Mesendoderm (in vitro differentiated cells): ENCODE results near the gene PTRH1.
A peak's percentile ranks its signal among the peaks of the same experiment; 100 is the strongest.

Experiments
- DNase-seq: peaks from one replicate; pipeline ENCODE4 v3.0.0; 2013
- H2AK5ac ChIP-seq: 2 replicates; pipeline ENCODE4 v1.6.1; 2013; ENCODE audit warnings: low read length, inconsistent platforms
- H2BK120ac ChIP-seq: 2 replicates; pipeline ENCODE4 v1.6.1; 2013; ENCODE audit warnings: low read depth, mild to moderate bottlenecking, low read length, moderate library complexity, mixed read lengths
- H2BK15ac ChIP-seq: replicated peaks from 2 replicates; pipeline ENCODE4 v1.6.1; 2013; ENCODE audit warnings: low read depth, mild to moderate bottlenecking, moderate library complexity
- H2BK5ac ChIP-seq: 2 replicates; pipeline ENCODE4 v1.6.1; 2013; ENCODE audit warnings: low read length, inconsistent platforms
- H3K18ac ChIP-seq: 2 replicates; pipeline ENCODE4 v1.6.1; 2013; ENCODE audit warnings: mild to moderate bottlenecking, low read length, mixed read lengths
- H3K23ac ChIP-seq: one replicate; pipeline ENCODE4 v1.6.1; 2013; ENCODE audit warnings: low read length
- H3K27ac ChIP-seq: 2 replicates; pipeline ENCODE4 v1.5.1; 2013; ENCODE audit warnings: low read depth, mild to moderate bottlenecking, inconsistent platforms, low read length, moderate library complexity
- H3K27me3 ChIP-seq: 2 replicates; pipeline ENCODE4 v1.6.1; 2013; ENCODE audit warnings: low read length, control low read depth, mild to moderate bottlenecking, inconsistent platforms; ENCODE audit not compliant: insufficient read depth, poor library complexity
- H3K36me3 ChIP-seq: 2 replicates; pipeline ENCODE4 v1.6.1; 2013; ENCODE audit warnings: low read length, inconsistent platforms; ENCODE audit not compliant: control insufficient read depth, insufficient read depth
- H3K4ac ChIP-seq: one replicate; pipeline ENCODE4 v1.6.1; 2013; ENCODE audit warnings: low read depth, mild to moderate bottlenecking, low read length, moderate library complexity
- H3K4me1 ChIP-seq: 2 replicates; pipeline ENCODE4 v1.6.1; 2013; ENCODE audit warnings: low read depth, low read length, inconsistent platforms; ENCODE audit not compliant: control insufficient read depth
- H3K4me2 ChIP-seq: 2 replicates; pipeline ENCODE4 v1.6.1; 2013; ENCODE audit warnings: low read length
- H3K4me3 ChIP-seq: 2 replicates; pipeline ENCODE4 v1.5.1; 2013; ENCODE audit warnings: mild to moderate bottlenecking, low read length
- H3K56ac ChIP-seq: one replicate; pipeline ENCODE4 v1.6.1; 2013; ENCODE audit warnings: low read length
- H3K79me1 ChIP-seq: 2 replicates; pipeline ENCODE4 v1.6.1; 2013; ENCODE audit warnings: low read length, inconsistent platforms
- H3K79me2 ChIP-seq: 2 replicates; pipeline ENCODE4 v1.6.1; 2013; ENCODE audit warnings: mild to moderate bottlenecking, low read length; ENCODE audit not compliant: control insufficient read depth, insufficient read depth
- H3K9ac ChIP-seq: 2 replicates; pipeline ENCODE4 v1.6.1; 2013; ENCODE audit warnings: low read length, inconsistent platforms
- H4K5ac ChIP-seq: one replicate; pipeline ENCODE4 v1.6.1; 2013; ENCODE audit warnings: low read length
- H4K8ac ChIP-seq: one replicate; pipeline ENCODE4 v1.6.1; 2013; ENCODE audit warnings: low read depth, mild to moderate bottlenecking, control low read depth, low read length, moderate library complexity
- WGBS: extraction: QIAGEN DNeasy Blood & Tissue Kit; methylation state at CpG from one replicate; pipeline ENCODE4 v1.1.7; 2013; ENCODE audit warnings: low lambda C conversion rate, missing lambda C conversion rate; ENCODE audit not compliant: insufficient coverage; ENCODE audit errors: extremely low coverage; 5-methylcytosine and 5-hydroxymethylcytosine counted together

Gene PTRH1

GRCh38 chr9:127700594-127701255 is 14.7 kb downstream of the PTRH1 start:
- no peak overlapping the region for H3K18ac ChIP-seq
- H3K27me3 ChIP-seq, result no peaks in the 10 kb centered on the region
- H3K4me1 ChIP-seq, result no peaks in the 10 kb centered on the region
- H3K36me3 ChIP-seq, result no peaks in the 10 kb centered on the region
- H3K23ac ChIP-seq, result no peak overlapping the region
- DNase-seq, result no peak
- no peaks in the 10 kb centered on the region for H3K79me1 ChIP-seq
- no peak overlapping the region for H3K4me2 ChIP-seq
- H3K4ac ChIP-seq, result no peak overlapping the region
- H2AK5ac ChIP-seq, result no peak overlapping the region
- no CpG with 5 or more reads among the region's 5 CpGs for WGBS
- no peak overlapping the region for H2BK5ac ChIP-seq
- H2BK15ac ChIP-seq, result no peak overlapping the region
- no peak overlapping the region for H3K27ac ChIP-seq
- no peak overlapping the region for H2BK120ac ChIP-seq
- no peaks in the 10 kb centered on the region for H3K79me2 ChIP-seq
- H4K8ac ChIP-seq, result no peak overlapping the region
- H3K9ac ChIP-seq, result no peak overlapping the region
- no peak overlapping the region for H4K5ac ChIP-seq
- no peak overlapping the region for H3K56ac ChIP-seq
- H3K4me3 ChIP-seq, result no peak overlapping the region

- no peak overlapping the region for H3K27ac ChIP-seq
- H2BK15ac ChIP-seq, result no peak overlapping the region
- no peak overlapping the region for H4K5ac ChIP-seq
- no peaks in the 10 kb centered on the region for H3K79me2 ChIP-seq
- DNase-seq, result no peak
- H3K79me1 ChIP-seq, result no peaks in the 10 kb centered on the region
- WGBS, result no CpG with 5 or more reads among the region's 2 CpGs
- H3K4me3 ChIP-seq, result no peak overlapping the region
- no peak overlapping the region for H2AK5ac ChIP-seq
- H3K18ac ChIP-seq, result no peak overlapping the region
- no peak overlapping the region for H3K56ac ChIP-seq
- H2BK5ac ChIP-seq, result no peak overlapping the region
- no peaks in the 10 kb centered on the region for H3K36me3 ChIP-seq
- no peak overlapping the region for H3K23ac ChIP-seq
- no peak overlapping the region for H3K4ac ChIP-seq
- no peak overlapping the region for H3K4me2 ChIP-seq
- no peaks in the 10 kb centered on the region for H3K4me1 ChIP-seq
- H2BK120ac ChIP-seq, result no peak overlapping the region
- no peak overlapping the region for H3K9ac ChIP-seq
- no peak overlapping the region for H4K8ac ChIP-seq
- no peaks in the 10 kb centered on the region for H3K27me3 ChIP-seq
Observed at GRCh38 chr9:127700140-127700539, 15.3 kb downstream of the PTRH1 start.

GRCh38 chr9:127698985-127699670 is 16.3 kb downstream of the PTRH1 start:
- Histone ChIP-seq H3K9ac (peak overlapping the region; percentile 70), H3K79me2 (no peaks in the 10 kb centered on the region), H3K4me3 (peak overlapping the region; percentile 22), H2BK5ac (no peak overlapping the region), H4K5ac (no peak overlapping the region), H3K27me3 (no peaks in the 10 kb centered on the region), H4K8ac (no peak overlapping the region), H2BK15ac (no peak overlapping the region), H3K27ac (no peak overlapping the region), H3K56ac (peak overlapping the region; percentile 83), H2AK5ac (no peak overlapping the region), H3K18ac (no peak overlapping the region), H2BK120ac (no peak overlapping the region), H3K23ac (no peak overlapping the region), H3K4me2 (peak overlapping the region; percentile 78), H3K4ac (no peak overlapping the region), H3K36me3 (no peaks in the 10 kb centered on the region), H3K79me1 (no peaks in the 10 kb centered on the region), H3K4me1 (no peaks in the 10 kb centered on the region)
- no CpG with 5 or more reads among the region's 41 CpGs for WGBS
- peak; percentile 98 for DNase-seq

- no peak for DNase-seq
- H3K4me3 ChIP-seq, result no peak overlapping the region
Observed at GRCh38 chr9:127698386-127698785, 17.1 kb downstream of the PTRH1 start.

GRCh38 chr9:127697575-127697974 is 17.9 kb downstream of the PTRH1 start:
- no peak overlapping the region for H2BK5ac ChIP-seq
- no peaks in the 10 kb centered on the region for H3K27me3 ChIP-seq
- no peak overlapping the region for H2AK5ac ChIP-seq
- no peak overlapping the region for H3K23ac ChIP-seq
- WGBS, result no CpG with 5 or more reads among the region's 5 CpGs
- H3K18ac ChIP-seq, result no peak overlapping the region
- H3K4me2 ChIP-seq, result no peak overlapping the region
- H3K27ac ChIP-seq, result no peak overlapping the region
- H3K79me2 ChIP-seq, result no peaks in the 10 kb centered on the region
- H3K79me1 ChIP-seq, result no peaks in the 10 kb centered on the region
- H2BK120ac ChIP-seq, result no peak overlapping the region
- no peaks in the 10 kb centered on the region for H3K36me3 ChIP-seq
- no peak overlapping the region for H3K9ac ChIP-seq
- H2BK15ac ChIP-seq, result no peak overlapping the region
- no peak overlapping the region for H3K4me3 ChIP-seq
- H3K56ac ChIP-seq, result no peak overlapping the region
- no peak overlapping the region for H4K5ac ChIP-seq
- no peaks in the 10 kb centered on the region for H3K4me1 ChIP-seq
- no peak overlapping the region for H3K4ac ChIP-seq
- H4K8ac ChIP-seq, result no peak overlapping the region
- no peak for DNase-seq

More at GRCh38 chr9:127698386-127698785, 17.1 kb downstream of the PTRH1 start:
- Histone ChIP-seq H2AK5ac (no peak overlapping the region), H3K4me1 (no peaks in the 10 kb centered on the region), H4K8ac (no peak overlapping the region), H3K56ac (no peak overlapping the region), H3K4me2 (no peak overlapping the region), H2BK120ac (no peak overlapping the region), H2BK5ac (no peak overlapping the region), H3K4ac (no peak overlapping the region), H3K23ac (no peak overlapping the region), H3K36me3 (no peaks in the 10 kb centered on the region), H4K5ac (no peak overlapping the region), H3K79me1 (no peaks in the 10 kb centered on the region), H3K18ac (no peak overlapping the region), H3K27me3 (no peaks in the 10 kb centered on the region), H3K9ac (no peak overlapping the region), H3K79me2 (no peaks in the 10 kb centered on the region), H3K27ac (no peak overlapping the region), H2BK15ac (no peak overlapping the region)
- WGBS, result no CpG with 5 or more reads among the region's 5 CpGs
